ENCODE results near the gene PODNL1.

The PODNL1 gene, protein sequence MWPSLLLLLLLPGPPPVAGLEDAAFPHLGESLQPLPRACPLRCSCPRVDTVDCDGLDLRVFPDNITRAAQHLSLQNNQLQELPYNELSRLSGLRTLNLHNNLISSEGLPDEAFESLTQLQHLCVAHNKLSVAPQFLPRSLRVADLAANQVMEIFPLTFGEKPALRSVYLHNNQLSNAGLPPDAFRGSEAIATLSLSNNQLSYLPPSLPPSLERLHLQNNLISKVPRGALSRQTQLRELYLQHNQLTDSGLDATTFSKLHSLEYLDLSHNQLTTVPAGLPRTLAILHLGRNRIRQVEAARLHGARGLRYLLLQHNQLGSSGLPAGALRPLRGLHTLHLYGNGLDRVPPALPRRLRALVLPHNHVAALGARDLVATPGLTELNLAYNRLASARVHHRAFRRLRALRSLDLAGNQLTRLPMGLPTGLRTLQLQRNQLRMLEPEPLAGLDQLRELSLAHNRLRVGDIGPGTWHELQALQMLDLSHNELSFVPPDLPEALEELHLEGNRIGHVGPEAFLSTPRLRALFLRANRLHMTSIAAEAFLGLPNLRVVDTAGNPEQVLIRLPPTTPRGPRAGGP

DNA sequence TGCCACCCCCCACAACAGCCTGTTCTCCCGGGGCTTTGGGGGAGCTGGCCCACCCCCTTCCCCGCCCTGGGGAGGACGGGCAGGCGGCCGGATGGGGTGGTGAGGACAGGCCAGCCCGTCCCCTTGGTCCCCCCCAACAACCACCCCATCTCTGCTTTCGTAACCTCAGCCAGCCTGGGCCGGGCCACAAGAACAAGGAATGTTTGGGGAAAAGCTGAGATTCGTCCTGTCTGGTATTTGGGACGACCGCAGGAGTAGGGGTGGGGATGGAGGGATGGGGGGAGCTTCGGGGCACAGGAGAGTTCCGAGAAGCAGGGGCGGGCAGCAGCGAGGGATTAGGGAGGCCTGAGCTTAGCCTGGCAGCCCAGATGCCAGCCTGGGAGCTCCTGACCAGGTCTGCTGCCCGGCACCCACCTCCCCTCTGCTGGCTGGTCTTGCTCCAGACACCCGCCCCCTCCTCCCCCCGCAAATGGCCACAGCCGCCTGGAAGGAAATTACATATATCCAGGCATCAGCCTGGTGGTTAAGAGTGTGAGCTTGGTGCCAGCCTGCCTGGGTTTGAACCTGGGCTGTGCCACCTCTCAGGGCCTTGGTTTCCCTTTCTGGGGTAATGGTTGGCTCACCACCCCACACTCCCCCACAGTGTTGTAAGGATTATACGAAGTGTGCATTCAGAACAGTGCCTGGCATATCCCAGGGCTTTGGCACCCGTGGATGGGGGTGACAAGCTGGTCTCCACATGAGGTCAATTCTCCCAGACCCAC, at the start of gene PODNL1:
Gene PODNL1 (minus strand): TSS at position 117 of the 764 bp plus-strand sequence. CDS start 236 bp downstream, outside the sequence.
- peak; percentile 19 for DNase-seq (ENCODE audit: low read depth)
- in situ Hi-C loops (cut with HindIII; ENCODE audit: low sequenced_read_pairs), result no loop called here
- H3K4me3 ChIP-seq (ENCODE audit: low read depth, low read length), result peak within 1 kb of the TSS; percentile 41
- TF ChIP-seq CTCF (IDR thresholded peaks at IDR 0.05; ENCODE audit: low read depth, low read length, missing control alignments), result no peak

DNA sequence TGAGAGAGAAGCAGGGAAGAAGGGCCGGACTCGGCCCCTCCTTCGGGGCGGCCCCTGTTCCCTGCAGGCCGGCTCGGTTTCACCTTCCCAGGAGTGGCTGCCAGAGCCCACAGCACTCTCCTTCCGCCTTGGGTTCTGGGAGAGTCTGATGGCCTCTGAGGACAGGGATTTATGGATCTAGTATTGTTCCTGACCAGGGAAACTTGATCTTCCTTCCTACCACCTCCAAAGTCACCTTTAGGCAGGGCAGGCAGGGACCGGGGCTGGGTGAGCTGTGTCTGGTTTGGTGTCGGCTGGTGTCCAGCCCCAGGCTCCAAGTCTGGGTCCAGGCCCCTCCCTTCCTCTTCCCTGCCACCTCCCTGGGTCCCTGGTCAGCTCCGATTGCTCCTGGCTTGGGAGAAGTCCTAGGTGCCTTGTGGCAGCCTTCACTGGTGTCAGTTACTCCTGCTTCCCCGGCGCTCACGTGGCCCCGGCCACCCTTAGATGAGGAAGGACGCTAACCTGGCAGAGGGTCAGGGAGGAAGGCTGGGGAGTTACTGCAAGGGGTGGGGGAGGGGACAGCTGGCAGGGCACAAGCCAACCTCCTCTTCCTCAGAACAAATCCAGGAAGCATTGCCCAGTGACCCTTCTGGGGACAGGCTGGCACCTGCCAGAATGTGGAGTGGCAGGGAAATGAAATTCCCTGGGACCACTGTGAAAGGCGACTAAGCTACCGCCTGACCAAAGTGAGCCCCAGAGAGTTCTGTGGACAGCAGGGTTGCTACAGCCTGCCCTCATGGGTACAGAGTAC, 49.1 kb upstream of the PODNL1 start:
- DNase-seq (ENCODE audit: low read depth), result no peak
- in situ Hi-C loops (cut with HindIII; ENCODE audit: low sequenced_read_pairs), result no loop called here
- no peak for TF ChIP-seq CTCF (IDR thresholded peaks at IDR 0.05; ENCODE audit: low read depth, low read length, missing control alignments)
- H3K4me3 ChIP-seq (ENCODE audit: low read depth, low read length), result no peak overlapping the region

DNA sequence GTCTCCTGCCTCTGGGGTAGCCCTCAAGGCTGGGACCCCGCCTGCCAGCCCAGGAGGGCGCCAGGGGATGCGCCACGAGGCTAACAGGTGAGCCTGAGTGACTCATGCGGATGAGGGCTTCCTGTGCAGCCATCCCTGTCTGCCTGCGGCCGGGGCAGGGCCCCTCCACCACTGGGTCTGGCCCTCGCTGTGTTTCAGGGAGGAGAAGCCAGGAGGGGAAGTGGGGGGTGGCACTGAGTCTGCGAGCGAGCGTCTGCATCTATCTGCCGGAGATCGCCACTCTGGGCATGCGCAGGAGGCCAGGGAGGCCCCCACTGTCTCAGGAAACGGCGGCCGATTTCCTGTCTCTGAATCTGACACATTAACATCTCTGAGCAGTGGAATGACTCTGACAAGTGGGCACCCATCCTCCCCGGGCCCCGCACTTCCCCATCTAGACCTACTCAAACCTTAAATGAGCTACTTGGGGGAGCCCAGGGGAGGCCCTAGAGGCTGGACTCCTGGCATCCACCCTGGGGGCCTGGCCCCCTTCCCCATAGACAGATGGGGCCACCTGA, 48.2 kb upstream of the PODNL1 start:
- no peak for DNase-seq (ENCODE audit: low read depth)
- in situ Hi-C loops (cut with HindIII; ENCODE audit: low sequenced_read_pairs), result no loop called here
- no peak for TF ChIP-seq CTCF (IDR thresholded peaks at IDR 0.05; ENCODE audit: low read depth, low read length, missing control alignments)
- H3K4me3 ChIP-seq (ENCODE audit: low read depth, low read length), result no peak overlapping the region

DNA sequence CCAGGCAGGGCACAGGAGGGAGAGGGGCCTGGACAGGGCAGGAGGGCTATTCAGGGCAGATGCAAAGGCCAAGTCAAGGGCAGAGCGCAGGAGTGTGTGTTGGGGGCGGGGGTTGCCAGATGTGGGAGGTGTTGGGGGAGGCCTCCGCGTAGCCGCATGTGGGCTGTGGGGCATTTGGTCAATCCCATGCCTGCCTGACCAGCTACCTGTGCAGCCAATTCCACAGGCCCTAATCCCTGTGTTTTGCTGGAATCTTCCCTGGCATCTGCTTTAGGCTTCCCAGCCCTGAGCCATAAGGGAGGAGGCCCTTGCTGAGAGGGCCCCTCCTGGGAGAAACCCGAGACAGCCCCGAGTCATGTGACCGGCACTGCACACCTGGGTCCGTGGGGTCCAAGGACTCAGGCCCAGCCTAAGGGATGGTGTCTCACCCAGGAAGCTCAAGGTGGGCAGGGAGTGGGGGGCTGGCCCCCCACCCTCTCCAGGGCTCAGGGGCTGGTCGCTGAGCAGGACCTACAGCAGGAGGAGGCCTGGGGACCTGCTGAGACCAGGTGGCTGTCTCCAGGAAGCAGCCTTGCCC, 47.6 kb upstream of the PODNL1 start:
- DNase-seq (ENCODE audit: low read depth), result no peak
- no peak overlapping the region for H3K4me3 ChIP-seq (ENCODE audit: low read depth, low read length)
- in situ Hi-C loops (cut with HindIII; ENCODE audit: low sequenced_read_pairs), result no loop called here
- TF ChIP-seq CTCF (IDR thresholded peaks at IDR 0.05; ENCODE audit: low read depth, low read length, missing control alignments), result no peak

- no peak for TF ChIP-seq CTCF (IDR thresholded peaks at IDR 0.05; ENCODE audit: low read depth, low read length, missing control alignments)
- in situ Hi-C loops (cut with HindIII; ENCODE audit: low sequenced_read_pairs), result no loop called here
Measured at GRCh38 chr19:13984875-13985741, 46.9 kb upstream of the PODNL1 start.

More at GRCh38 chr19:13984875-13985741, 46.9 kb upstream of the PODNL1 start:
- no peak for DNase-seq (ENCODE audit: low read depth)
- no peak overlapping the region for H3K4me3 ChIP-seq (ENCODE audit: low read depth, low read length)

All from astrocyte of the cerebellum (primary cell).